AG08395 (cell line): ENCODE measurements around the gene SLFN12.
"Not testable (repeated sequence)": the region's sequence is repeated elsewhere in the genome, so short reads cannot be mapped to it uniquely, and the experiment has no call there.

ENCODE experiments used
- DNase-seq: peaks from one replicate; pipeline ENCODE4 v3.0.0; 2012; ENCODE audit warnings: mixed read lengths, low spot score

Gene SLFN12

GRCh38 chr17:35407531-35407930, 24.8 kb downstream of the SLFN12 start:
- no peak for DNase-seq

GRCh38 chr17:35406568-35406967, 25.7 kb downstream of the SLFN12 start:
- no peak for DNase-seq

GRCh38 chr17:35404360-35404759, 27.9 kb downstream of the SLFN12 start:
- no peak for DNase-seq

- DNase-seq = not testable (repeated sequence)
These were observed 38.5 kb downstream of the SLFN12 start for GRCh38 chr17:35393783-35394182.

GRCh38 chr17:35390663-35391062, 41.6 kb downstream of the SLFN12 start:
- DNase-seq = no peak

- no peak for DNase-seq
These were observed 42.1 kb downstream of the SLFN12 start for GRCh38 chr17:35390156-35390555.

- DNase-seq = no peak
These were observed 44.8 kb downstream of the SLFN12 start for GRCh38 chr17:35387496-35387895.

GRCh38 chr17:35377706-35378105, 54.6 kb downstream of the SLFN12 start:
- DNase-seq = no peak

GRCh38 chr17:35377068-35377467, 55.2 kb downstream of the SLFN12 start:
- no peak for DNase-seq

GRCh38 chr17:35376245-35376644, 56.1 kb downstream of the SLFN12 start:
- DNase-seq = peak; percentile 22

- DNase-seq = no peak
These were observed 57.4 kb downstream of the SLFN12 start for GRCh38 chr17:35374766-35375344.

- DNase-seq = peak; percentile 55
These were observed 58.1 kb downstream of the SLFN12 start for GRCh38 chr17:35373984-35374765.

- DNase-seq = peak; percentile 95
These were observed 58.7 kb downstream of the SLFN12 start, which contains the start of gene SLFN11 for GRCh38 chr17:35373534-35373983. TSS of gene SLFN11 (minus strand) at chr17:35373621. CDS start at chr17:35363807, 9,814 bp downstream.

GRCh38 chr17:35372846-35373533, 59.3 kb downstream of the SLFN12 start:
- DNase-seq = peak; percentile 7

GRCh38 chr17:35371934-35372333, 60.4 kb downstream of the SLFN12 start:
- no peak for DNase-seq

- DNase-seq = no peak
These were observed 64.0 kb downstream of the SLFN12 start for GRCh38 chr17:35368081-35368830.

- no peak for DNase-seq
These were observed 71.3 kb downstream of the SLFN12 start for GRCh38 chr17:35361027-35361426.
